Activated T-cell treated with anti-CD3 and anti-CD28 coated beads, Interleukin-2, amount 50 U/mL, for 1 hour (primary cell): ENCODE results near the gene ADCY3.
"Not testable (repeated sequence)": the region's sequence is repeated elsewhere in the genome, so short reads cannot be mapped to it uniquely, and the experiment has no call there.

Experiments
- DNase-seq: peaks from one replicate; pipeline ENCODE4 v3.0.0-alpha.2; 2020

ADCY3 gene

DNA sequence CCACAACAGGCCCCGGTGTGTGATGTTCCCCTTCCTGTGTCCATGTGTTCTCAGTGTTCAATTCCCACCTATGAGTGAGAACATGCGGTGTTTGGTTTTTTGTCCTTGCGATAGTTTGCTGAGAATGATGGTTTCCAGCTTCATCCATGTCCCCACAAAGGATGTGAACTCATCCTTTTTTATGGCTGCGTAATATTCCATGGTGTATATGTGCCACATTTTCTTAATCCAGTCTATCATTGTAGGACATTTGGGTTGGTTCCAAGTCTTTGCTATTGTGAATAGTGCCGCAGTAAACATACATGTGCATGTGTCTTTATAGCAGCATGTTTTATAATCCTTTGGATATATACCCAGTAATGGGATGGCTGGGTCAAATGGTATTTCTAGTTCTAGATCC lies 119.5 kb downstream of the ADCY3 start:
- not testable (repeated sequence) for DNase-seq

DNA sequence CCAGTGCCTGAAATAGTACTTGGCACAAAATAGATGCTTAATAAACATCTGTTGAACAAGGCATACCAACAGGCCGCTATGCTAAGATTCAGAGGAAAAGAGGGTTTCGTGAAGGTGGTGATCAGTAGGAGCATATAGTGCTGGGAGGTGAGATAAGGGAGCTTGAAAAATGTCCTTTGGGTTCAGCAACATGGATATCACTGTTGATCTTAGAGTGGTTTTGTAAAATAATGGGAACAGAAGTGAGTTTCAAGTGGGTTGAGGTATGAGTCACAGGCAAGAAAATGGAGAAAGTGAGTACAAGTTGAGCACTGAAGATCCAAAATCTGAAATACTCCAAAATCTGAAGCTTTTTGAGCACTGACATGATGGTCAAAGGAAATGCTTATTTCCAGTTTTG lies 122.4 kb downstream of the ADCY3 start:
- no peak for DNase-seq

DNA sequence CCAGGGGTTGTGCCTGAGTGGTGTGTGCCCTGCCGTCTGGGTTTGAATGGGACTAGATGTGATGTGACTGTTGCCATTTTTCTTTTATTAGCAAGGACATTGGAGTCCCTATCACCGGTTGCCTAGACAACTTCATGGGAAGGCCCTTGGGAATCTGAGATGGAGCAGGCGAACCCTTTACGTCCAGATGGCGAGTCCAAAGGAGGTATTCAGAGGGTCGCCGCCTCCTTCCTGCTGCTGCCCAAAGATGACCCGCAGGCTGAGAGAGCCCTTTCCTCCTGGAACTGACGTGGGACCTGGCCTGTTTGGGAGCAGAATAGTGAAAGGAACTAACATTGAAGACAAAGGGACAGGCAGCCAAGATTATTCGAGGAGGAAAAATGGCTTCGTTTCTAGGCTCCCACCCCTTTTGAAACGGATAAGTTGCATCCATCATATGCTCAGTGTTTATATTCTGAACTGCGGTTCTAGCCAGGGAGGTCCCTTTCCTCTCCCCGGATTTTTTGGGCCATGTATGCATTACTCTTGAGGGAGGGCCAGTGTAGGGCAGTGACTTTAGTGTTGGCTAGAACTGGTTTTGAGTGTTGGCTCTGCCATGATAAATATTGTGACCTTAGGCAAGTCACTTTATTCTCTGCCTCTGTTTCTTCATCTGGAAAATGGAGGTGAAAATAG lies 126.1 kb downstream of the ADCY3 start:
- DNase-seq: no peak

DNA sequence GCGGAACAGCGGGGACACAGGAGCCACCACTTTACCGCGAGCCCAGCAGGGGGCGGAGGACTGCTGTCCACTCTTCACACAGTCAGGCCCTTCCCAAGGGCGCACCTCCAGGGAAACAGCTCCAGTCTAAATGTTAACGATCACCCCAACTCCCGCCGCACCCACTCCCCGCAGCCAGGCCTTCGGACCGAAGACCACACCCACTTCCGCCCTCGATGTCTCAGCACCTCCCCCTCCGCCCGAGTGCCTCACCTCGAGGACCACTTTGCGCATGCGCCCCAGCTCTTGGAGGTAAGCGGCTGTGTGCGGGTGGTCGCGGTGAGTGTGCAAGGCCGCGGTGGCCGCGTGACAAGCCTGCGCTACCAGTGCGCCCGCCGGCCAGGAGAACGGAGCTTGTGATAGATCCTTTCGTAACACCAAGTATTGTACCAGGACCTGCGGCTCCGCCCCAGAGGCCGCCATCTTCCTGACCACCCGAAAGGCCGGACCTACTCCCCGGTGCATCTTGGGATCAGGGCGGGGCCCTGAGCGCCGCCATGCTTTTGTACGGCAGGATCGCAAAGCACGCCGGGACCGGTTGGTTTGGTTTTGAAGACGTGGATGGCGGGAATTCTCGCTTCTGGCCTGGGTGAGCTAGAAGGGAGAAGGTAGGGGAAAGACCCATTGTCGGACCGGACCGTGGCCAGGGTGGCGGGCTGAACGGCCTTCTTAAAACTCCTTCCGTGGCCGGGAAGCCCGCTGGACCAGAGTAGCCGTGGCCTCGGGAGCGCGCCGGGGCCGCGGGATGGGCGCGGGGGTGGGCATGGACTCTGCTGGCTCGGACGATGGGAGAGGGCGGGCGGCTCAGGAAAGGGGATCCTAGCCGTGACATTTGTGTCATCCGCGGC lies 126.9 kb downstream of the ADCY3 start, which contains the start of the genes CENPO and PTRHD1:
TSS of gene CENPO (plus strand) at position 552 of the 887 bp plus-strand sequence. CDS start 495 bp downstream, outside the sequence.
TSS of gene PTRHD1 (minus strand) at position 518 of the 887 bp plus-strand sequence. CDS start at position 504, 14 bp downstream.
- DNase-seq: peak; percentile 97

DNA sequence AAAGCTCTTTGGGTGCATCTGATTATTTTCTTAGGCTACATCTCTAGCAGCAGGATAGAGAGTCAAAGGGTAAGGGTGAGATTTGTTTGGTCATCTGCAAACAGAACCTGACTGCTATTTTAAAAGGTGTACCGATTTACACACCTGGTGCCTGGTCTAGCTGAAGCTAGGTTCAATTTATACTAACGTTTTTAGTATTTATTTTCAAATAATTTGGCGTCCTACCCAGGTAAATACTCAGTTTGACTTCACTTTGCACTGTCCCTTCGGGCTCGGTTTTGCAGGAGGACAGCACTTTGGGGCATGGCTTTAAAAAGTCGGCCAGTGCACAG lies 127.5 kb downstream of the ADCY3 start:
- DNase-seq: no peak

DNA sequence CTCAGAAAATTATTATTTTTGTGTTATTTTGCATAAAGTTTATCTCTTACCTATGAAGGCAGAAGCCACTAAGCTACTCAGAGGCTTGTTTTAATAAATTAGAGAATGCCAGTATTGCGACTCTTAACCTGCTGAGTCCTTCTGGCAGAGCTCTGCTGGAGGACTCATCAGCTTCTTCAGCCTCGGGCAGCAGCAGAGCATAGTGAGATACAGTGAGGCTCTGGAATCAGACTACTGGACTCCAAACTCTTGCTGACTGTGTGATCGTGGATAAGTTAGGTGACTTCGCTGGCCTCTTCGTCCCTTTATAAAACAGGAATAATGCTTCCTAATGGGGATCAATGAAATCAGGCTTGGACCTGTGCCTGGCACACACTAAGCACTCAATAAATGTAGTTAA lies 128.6 kb downstream of the ADCY3 start:
- no peak for DNase-seq

DNA sequence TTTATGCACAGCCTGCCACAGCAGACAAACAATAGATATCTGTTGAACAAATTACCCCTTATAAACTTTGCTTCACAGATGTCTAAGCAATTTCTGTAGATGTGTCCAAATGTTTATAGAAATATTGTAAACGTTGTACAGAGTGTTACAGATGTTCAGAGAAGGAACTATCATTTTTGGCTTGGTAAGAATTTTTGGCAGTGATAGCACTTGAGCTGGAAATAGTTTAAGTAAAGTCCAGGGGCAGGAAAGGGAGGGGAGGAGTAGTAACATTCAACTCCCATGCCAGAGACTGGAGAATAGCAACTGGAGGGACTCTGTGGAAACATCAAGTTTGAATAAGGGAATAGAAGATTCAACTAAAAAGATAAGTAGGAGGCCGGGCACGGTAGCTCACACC lies 131.2 kb downstream of the ADCY3 start:
- DNase-seq: no peak

DNA sequence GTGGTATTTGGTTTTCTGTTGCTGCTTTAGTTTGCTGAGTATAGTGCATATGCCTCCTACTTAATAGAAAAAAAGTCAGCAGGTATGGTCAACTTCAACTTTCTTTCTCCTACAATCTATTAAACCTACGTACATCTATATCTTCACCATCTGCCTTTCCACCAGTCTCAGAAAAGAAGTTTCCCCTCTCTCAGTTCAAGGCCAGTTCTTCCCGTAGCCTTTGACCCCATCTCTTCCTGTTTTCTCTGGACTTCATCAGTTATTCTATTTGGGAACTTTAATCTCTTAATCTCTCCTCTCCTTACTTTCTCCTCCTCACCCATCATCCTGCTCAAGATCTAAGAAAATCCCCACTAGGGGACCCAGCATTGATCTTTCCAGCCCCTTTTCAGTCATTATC lies 132.5 kb downstream of the ADCY3 start:
- no peak for DNase-seq

DNA sequence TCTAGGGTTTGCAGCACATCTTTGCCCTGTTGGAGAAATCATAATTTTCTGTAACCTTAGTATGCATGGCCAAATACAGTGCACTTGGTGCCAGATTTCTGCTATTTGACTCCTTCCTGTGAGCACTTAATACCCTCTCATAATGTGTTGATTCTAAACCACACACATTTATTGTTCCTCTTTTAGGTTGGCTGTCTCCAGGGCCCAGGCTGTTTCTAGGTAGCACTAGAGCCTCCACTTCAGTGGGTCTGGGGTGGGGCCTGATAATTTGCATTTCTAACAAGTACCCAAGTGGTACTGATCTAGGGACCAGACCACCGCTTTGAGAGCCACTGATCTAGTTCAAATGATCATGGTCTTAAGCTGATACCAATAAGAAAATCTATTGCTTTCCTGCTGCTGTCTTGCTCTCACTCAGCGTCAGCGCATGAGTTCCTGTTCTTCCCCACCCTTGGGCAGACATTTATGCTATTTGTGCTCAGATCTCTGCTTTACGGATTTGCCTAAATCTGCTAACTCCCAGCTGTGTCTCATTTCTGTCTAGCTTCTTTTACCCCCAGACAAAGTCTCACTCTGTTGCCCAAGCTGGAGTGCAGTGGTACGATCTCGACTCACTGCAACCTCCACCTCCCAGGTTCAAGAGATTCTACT lies 134.2 kb downstream of the ADCY3 start:
- no peak for DNase-seq

DNA sequence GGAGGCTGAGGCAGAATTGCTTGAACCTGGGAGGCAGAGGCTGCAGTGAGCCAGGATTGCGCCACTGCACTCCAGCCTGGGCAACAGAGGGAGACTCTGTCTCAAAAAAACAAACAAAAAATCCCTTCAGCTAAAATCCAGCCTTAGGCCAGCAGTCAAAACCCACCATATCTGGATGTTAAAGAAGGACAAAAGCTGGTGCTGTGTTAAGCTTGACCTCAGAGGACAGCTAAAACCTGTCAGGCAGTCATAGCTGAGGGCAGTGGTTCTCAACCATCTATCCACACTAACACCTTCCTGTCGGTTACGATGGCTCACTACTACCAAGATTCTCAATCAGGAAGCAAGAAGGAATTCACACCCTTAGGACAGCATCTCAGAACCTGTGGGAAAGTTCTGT lies 136.4 kb downstream of the ADCY3 start:
- DNase-seq: no peak

DNA sequence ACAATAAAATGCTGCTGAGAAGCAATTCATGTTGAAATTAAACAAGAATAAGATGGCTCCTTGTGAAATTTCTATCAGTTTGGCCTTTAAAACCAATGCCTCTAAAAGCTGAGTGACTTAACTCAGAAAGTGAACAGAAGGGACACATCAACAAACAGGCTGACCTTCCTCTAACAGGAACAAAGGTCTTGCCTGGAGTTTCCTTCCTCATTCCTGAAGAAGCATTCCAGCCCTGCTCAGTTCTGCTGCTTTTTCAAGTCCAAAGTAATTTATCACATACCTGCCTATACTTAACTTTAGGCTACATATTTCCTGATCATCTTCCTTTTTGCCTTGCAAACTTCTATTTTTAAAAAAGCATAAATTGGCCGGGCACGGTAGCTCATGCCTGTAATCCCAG lies 140.9 kb downstream of the ADCY3 start:
- no peak for DNase-seq

DNA sequence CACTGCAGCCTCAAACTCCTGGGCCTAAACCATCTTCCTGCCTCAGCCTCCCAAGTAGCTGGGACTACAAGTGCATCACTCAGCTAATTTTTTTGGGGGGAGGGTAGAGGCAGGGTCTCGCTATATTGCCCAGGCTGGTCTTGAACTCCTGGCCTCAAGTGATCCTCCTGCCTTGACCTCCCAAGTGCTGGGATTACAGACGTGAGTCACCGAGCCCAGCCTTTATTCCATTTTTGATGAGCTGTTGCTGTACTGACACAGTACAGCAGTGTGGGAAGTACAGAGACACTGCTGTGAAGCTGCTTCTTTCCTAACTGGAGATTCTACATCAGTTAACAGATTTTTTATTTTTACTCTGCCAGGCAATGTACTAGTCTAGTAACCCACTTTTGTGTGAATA lies 145.7 kb downstream of the ADCY3 start:
- DNase-seq: no peak

DNA sequence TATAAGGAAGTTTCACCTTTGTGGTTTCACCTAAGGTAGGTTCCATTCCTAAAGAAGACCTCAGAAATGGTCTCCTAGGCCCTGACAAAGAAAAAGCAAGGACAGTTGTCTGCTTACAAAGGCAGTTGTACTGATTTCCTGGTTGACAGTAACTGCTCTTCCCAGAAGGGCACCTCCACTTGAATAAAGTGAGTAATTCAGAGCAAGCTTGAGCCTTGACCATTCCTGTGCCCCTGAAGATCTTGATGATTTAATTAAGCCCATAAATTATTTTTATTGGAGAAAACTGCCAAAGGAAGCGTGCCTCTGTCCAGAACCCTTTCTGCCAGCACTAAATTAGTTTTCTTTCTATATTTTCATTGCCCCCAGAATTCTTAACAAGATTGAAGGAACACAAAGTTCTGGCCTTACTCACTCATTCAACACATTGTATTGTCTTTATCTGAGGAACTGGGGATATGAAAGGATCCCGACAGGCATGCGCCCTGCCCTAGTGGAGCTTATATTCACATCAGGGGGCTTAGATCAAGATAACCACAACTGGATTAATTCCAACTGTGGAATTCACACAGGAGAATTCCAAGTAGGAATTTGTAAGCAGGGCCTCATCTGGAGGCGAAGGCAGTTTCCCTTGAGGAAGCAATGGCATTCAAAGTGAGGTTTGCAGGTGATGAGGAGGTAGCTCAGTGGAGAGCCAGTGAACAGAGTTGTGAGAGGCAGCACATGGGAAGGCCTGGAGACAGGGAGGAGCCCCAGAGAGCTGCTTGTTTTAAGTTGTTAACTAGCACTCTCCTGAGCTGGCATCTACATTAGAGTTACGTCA lies 148.1 kb downstream of the ADCY3 start:
- DNase-seq: no peak

DNA sequence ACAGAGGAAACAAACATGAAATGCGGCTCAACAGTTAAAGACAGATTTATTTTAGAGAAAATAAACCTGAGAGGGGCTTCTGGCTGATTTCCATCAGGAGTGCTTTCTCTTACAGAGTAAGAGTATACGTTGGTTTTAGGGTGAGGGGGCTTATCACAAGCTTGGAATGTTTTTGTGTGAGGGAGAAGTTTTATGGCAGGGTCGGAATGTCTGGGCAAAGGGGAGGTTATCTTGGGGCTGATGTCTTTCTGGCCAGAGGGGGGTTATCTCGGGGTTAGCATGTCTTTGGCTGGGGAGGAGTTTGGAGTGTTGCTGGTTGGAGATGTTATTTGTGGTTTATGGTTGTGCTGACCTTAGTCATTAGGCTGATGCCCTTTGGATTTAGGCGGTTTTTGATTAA lies 149.0 kb downstream of the ADCY3 start:
- no peak for DNase-seq
